HG03571 (cell line): ENCODE measurements around the gene EFHD1.
"Not testable (repeated sequence)": the region's sequence is repeated elsewhere in the genome, so short reads cannot be mapped to it uniquely, and the experiment has no call there.

Experiments
- ATAC-seq: cut with Tn5 transposase; IDR thresholded peaks from one replicate; pipeline ENCODE4 v1.9.1; 2021; ENCODE audit not compliant: unreplicated experiment

The EFHD1 gene

GRCh38 chr2:232615339-232615738 is 18.1 kb upstream of the EFHD1 start:
- ATAC-seq, result no peak

- ATAC-seq, result no peak
Measured at GRCh38 chr2:232621186-232621585, 12.2 kb upstream of the EFHD1 start.

- ATAC-seq, result no peak
Measured at GRCh38 chr2:232622563-232622962, 10.8 kb upstream of the EFHD1 start.

- ATAC-seq, result no peak
Measured at GRCh38 chr2:232623768-232624765, 9.3 kb upstream of the EFHD1 start.

- no peak for ATAC-seq
Measured at GRCh38 chr2:232626584-232626983, 6.8 kb upstream of the EFHD1 start.

- no peak for ATAC-seq
Measured at GRCh38 chr2:232628466-232629128, 4.8 kb upstream of the EFHD1 start.

GRCh38 chr2:232629129-232629475 is 4.3 kb upstream of the EFHD1 start:
- ATAC-seq, result no peak

- no peak for ATAC-seq
Measured at GRCh38 chr2:232632229-232632903, 1.0 kb upstream of the EFHD1 start.

- ATAC-seq, result no peak
Measured at GRCh38 chr2:232632904-232633412, 446 bp upstream of the EFHD1 start.

- no peak for ATAC-seq
Measured at GRCh38 chr2:232634206-232635150, 1.1 kb downstream of the EFHD1 start.

- not testable (repeated sequence) for ATAC-seq
Measured at GRCh38 chr2:232635376-232635775, 2.0 kb downstream of the EFHD1 start.

- no peak for ATAC-seq
Measured at GRCh38 chr2:232635820-232636219, 2.4 kb downstream of the EFHD1 start.

GRCh38 chr2:232636788-232637420 is 3.5 kb downstream of the EFHD1 start:
- no peak for ATAC-seq

GRCh38 chr2:232637866-232638583 is 4.6 kb downstream of the EFHD1 start:
- no peak for ATAC-seq

GRCh38 chr2:232641153-232641848 is 7.9 kb downstream of the EFHD1 start:
- ATAC-seq, result no peak

- no peak for ATAC-seq
Measured at GRCh38 chr2:232643147-232643425, 9.7 kb downstream of the EFHD1 start.

GRCh38 chr2:232643813-232644347 is 10.5 kb downstream of the EFHD1 start:
- no peak for ATAC-seq

GRCh38 chr2:232645061-232645460 is 11.7 kb downstream of the EFHD1 start:
- ATAC-seq, result no peak

GRCh38 chr2:232646726-232647125 is 13.3 kb downstream of the EFHD1 start:
- ATAC-seq, result no peak
